ENCODE measurements around the gene TRAPPC3.

Gene TRAPPC3

DNA sequence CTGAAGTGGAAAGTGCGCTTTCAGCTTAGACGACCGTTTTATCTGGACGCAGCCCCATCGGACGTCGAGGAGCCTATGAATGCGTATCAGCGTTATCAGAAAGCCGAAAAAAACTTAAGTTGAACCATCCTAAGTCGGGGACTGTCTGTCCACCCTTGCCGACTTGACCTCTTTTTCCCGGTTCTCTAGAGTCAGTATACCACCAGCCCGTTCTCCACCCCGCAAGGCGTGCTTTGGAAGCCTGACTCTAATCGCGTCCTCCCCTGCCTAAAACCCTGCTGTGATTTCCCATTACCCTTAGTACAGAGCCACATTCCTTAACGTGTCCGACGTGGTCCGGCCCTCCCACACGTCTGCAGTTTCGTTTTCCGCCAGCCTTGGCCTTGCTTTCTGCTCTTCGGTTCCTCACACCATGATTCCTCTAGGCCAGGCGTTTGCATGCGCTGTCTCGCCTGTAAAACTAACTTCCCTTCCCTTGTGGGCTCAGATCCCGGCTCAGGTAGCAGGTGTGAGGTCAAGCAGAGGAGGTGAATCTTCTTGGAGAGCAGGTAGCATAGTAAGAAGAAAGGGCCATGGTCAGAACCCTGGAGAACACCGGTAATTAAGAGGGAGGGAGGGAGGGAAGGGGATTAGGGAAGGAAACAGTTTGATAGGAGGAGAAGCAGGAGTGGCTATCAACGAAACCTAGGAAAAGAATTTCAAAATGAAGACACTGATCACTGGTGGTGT, 59.7 kb downstream of the TRAPPC3 start:
- peaks cover 44% of the 10 kb centered on the region for H3K36me3 ChIP-seq (ENCODE audit: control insufficient read depth, low read length)
- TF ChIP-seq, protein P1, sequence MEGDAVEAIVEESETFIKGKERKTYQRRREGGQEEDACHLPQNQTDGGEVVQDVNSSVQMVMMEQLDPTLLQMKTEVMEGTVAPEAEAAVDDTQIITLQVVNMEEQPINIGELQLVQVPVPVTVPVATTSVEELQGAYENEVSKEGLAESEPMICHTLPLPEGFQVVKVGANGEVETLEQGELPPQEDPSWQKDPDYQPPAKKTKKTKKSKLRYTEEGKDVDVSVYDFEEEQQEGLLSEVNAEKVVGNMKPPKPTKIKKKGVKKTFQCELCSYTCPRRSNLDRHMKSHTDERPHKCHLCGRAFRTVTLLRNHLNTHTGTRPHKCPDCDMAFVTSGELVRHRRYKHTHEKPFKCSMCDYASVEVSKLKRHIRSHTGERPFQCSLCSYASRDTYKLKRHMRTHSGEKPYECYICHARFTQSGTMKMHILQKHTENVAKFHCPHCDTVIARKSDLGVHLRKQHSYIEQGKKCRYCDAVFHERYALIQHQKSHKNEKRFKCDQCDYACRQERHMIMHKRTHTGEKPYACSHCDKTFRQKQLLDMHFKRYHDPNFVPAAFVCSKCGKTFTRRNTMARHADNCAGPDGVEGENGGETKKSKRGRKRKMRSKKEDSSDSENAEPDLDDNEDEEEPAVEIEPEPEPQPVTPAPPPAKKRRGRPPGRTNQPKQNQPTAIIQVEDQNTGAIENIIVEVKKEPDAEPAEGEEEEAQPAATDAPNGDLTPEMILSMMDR (IDR thresholded peaks at IDR 0.05; ENCODE audit: low read depth, low read length, poor library complexity, severe bottlenecking): no peak
- TF ChIP-seq EZH2phosphoT487 (IDR thresholded peaks at IDR 0.05; ENCODE audit: borderline replicate concordance, low read length): no peak
- H3K4me3 ChIP-seq (ENCODE audit: low read length): peak overlapping the region; percentile 92
- H3K4me2 ChIP-seq (ENCODE audit: low read length): peak overlapping the region; percentile 79
- peaks cover 26% of the 10 kb centered on the region for H3K79me2 ChIP-seq (ENCODE audit: control insufficient read depth, low read length)
- H3K27me3 ChIP-seq (ENCODE audit: control insufficient read depth, low read length): peaks cover 6% of the 10 kb centered on the region
- no peaks in the 10 kb centered on the region for H3F3A ChIP-seq (ENCODE audit: control insufficient read depth, insufficient read depth)
- no peaks in the 10 kb centered on the region for H3K9me2 ChIP-seq (replicated peaks; ENCODE audit: control insufficient read depth, low read length)
- H3K9me3 ChIP-seq (ENCODE audit: control insufficient read depth, insufficient read depth, low read length): no peaks in the 10 kb centered on the region
- no peaks in the 10 kb centered on the region for H4K20me1 ChIP-seq (ENCODE audit: control insufficient read depth, insufficient read depth, low read depth, low read length)
- H3K27ac ChIP-seq (ENCODE audit: low read depth, low read length): no peak overlapping the region
- peaks cover 15% of the 10 kb centered on the region for H3K4me1 ChIP-seq (ENCODE audit: control insufficient read depth, low read length)

DNA sequence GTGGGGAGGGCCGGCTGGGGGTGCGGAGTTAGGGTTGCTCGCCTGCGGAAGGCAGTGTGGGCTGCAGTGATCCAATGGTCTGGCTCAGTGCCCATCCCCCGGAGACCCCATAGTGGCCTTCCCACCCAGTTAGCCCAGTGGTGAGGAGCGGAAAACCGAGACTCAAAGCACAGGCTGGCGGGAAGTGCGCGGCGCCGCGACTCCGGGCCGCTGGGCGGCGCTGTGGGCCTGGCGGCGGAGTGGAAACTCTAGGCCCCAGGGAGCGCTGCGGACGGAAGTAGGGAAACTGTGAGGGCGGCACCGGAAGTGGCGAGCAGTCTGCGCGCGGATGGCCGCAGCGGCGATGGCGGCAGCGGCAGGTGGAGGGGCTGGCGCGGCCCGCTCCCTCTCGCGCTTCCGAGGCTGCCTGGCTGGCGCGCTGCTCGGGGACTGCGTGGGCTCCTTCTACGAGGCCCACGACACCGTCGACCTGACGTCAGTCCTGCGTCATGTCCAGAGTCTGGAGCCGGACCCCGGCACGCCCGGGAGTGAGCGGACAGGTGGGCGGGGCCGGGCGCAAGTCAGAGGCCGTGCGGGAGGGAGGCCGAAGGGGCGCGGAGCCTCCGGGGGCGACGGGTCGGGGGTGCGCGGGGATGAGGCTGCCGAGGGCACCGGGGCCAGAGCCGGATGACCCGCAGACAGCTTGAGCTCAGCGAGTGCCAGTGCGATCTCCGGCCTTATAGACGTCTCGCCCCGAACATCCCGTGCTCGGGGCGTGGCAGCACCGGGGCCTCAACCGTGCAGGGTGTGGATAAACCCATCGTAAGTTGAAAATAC, 60.5 kb downstream of the TRAPPC3 start, which contains the start of gene ADPRS:
Gene ADPRS, plus strand, starts transcription at position 316 of the 816 bp plus-strand sequence. Its CDS starts 13 bp downstream, at position 329.
- peak within 1 kb of the TSS; percentile 92 for H3K4me3 ChIP-seq (ENCODE audit: low read length)
- H3K9me3 ChIP-seq (ENCODE audit: control insufficient read depth, insufficient read depth, low read length): no peaks in the 10 kb centered on the region
- H3F3A ChIP-seq (ENCODE audit: control insufficient read depth, insufficient read depth): no peaks in the 10 kb centered on the region
- peaks cover 26% of the 10 kb centered on the region for H3K79me2 ChIP-seq (ENCODE audit: control insufficient read depth, low read length)
- H3K4me1 ChIP-seq (ENCODE audit: control insufficient read depth, low read length): peaks cover 23% of the 10 kb centered on the region
- peaks cover 13% of the 10 kb centered on the region for H3K27me3 ChIP-seq (ENCODE audit: control insufficient read depth, low read length)
- no peaks in the 10 kb centered on the region for H3K9me2 ChIP-seq (replicated peaks; ENCODE audit: control insufficient read depth, low read length)
- no peak within 1 kb of the TSS for H3K27ac ChIP-seq (ENCODE audit: low read depth, low read length)
- no peak for TF ChIP-seq EZH2phosphoT487 (IDR thresholded peaks at IDR 0.05; ENCODE audit: borderline replicate concordance, low read length)
- TF ChIP-seq, protein P1 (IDR thresholded peaks at IDR 0.05; ENCODE audit: low read depth, low read length, poor library complexity, severe bottlenecking): peak; percentile 97
- no peaks in the 10 kb centered on the region for H4K20me1 ChIP-seq (ENCODE audit: control insufficient read depth, insufficient read depth, low read depth, low read length)
- peak within 1 kb of the TSS; percentile 79 for H3K4me2 ChIP-seq (ENCODE audit: low read length)
- peaks cover 36% of the 10 kb centered on the region for H3K36me3 ChIP-seq (ENCODE audit: control insufficient read depth, low read length)

DNA sequence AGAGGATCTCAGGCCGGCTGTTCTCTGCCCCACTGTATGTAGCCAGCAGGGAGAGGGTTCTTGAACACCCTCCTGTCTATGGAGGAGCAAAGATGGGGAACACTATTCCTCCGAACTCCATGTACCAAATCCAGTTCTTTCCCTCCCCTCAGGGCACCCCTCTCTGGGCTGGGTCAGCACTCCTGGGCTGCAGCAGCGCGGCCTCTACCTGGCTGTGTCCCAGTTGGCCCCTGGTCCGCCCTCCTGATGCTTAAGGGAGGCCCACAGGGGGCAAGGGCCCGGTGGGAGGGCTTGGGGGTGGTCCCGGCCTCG, 61.1 kb downstream of the TRAPPC3 start:
- TF ChIP-seq EZH2phosphoT487 (IDR thresholded peaks at IDR 0.05; ENCODE audit: borderline replicate concordance, low read length): no peak
- Histone ChIP-seq H3K27me3 (ENCODE audit: control insufficient read depth, low read length) (peaks cover 17% of the 10 kb centered on the region), H3K4me1 (ENCODE audit: control insufficient read depth, low read length) (peaks cover 23% of the 10 kb centered on the region), H3K4me3 (ENCODE audit: low read length) (peak overlapping the region; percentile 92), H3K27ac (ENCODE audit: low read depth, low read length) (no peak overlapping the region), H3K79me2 (ENCODE audit: control insufficient read depth, low read length) (peaks cover 26% of the 10 kb centered on the region), H3F3A (ENCODE audit: control insufficient read depth, insufficient read depth) (no peaks in the 10 kb centered on the region), H3K4me2 (ENCODE audit: low read length) (peak overlapping the region; percentile 79), H4K20me1 (ENCODE audit: control insufficient read depth, insufficient read depth, low read depth, low read length) (no peaks in the 10 kb centered on the region), H3K9me3 (ENCODE audit: control insufficient read depth, insufficient read depth, low read length) (no peaks in the 10 kb centered on the region), H3K36me3 (ENCODE audit: control insufficient read depth, low read length) (peaks cover 31% of the 10 kb centered on the region), H3K9me2 (replicated peaks; ENCODE audit: control insufficient read depth, low read length) (no peaks in the 10 kb centered on the region)
